ENCODE results near the gene BEND6. TPM values are rescaled to one million over a fixed set of nuclear protein-coding genes. Genes with fewer than 3 reads are reported as not detected.
A peak's percentile ranks its signal among the peaks of the same experiment; 100 is the strongest.

Gene BEND6
- total RNA-seq, 5 donors from 2014 or later (not counting 1 experiment from before 2014, with no cell fraction given): not detected

DNA sequence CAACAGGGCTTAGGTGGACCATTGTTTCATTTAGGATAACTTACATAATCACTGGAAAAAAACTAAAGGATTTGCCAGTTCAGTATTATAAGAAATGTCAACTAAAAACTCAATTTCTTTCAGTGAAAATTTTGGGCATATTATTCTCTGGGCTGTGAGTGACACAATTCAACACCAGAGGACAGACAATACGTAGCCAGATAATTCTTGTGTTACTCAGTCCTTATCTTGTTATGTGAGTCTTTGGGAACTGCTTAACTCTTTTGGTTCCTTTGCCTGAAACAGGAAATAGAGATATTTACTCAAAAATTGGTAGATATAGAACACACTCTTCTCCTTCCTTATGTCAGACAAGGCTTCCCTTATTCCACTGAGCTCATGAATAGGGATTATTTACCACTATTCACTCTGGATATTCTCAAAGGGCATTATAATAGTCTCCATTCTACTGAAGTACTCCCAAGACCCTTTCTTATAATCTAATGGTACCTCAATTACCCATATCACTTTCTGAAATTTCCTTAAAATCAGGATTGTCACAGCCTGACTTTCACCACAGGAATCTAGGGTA, 4.9 kb upstream of the BEND6 start:
- Mint-ChIP-seq H3K27ac (no peak overlapping the region), H3K27me3 (peaks cover 50 to 59% of the 10 kb centered on the region in 2 donors), H3K4me3 (no peak overlapping the region), H3K4me1 (peaks cover 10 to 17% (median 14%) of the 10 kb centered on the region in 3 donors), H3K9me3 (no peaks in the 10 kb centered on the region), H3K36me3 (no peaks in the 10 kb centered on the region)
- no peak for ATAC-seq (replicated peaks in 1 of 4)
- Histone ChIP-seq H3K9me3 (no peaks in the 10 kb centered on the region), H3K27me3 (replicated peaks in 1 of 2; ENCODE audit: control insufficient read depth in 2 of 2, extremely low read depth in 1 of 2, insufficient read depth in 2 of 2, low read length in 1 of 2) (peaks cover 3 to 19% of the 10 kb centered on the region in 2 experiments), H3K36me3 (ENCODE audit: control insufficient read depth in 2 of 2, extremely low read depth in 1 of 2, insufficient read depth in 1 of 2, low read length in 1 of 2) (no peaks in the 10 kb centered on the region), H3K27ac (ENCODE audit: low read length) (no peak overlapping the region), H3K4me1 (ENCODE audit: control insufficient read depth in 1 of 2, extremely low read depth in 1 of 2, insufficient read depth in 2 of 2, low read length in 2 of 2) (peaks cover 0 to 8% of the 10 kb centered on the region in 2 experiments), H3K4me3 (ENCODE audit: control insufficient read depth in 1 of 2, extremely low read depth in 1 of 2, low read length in 1 of 2) (no peak overlapping the region)
- no peak for DNase-seq
- ChIA-PET POLR2A (no interaction called here), CTCF (no interaction called here)
- WGBS (ENCODE audit: insufficient coverage): no CpG with 5 or more reads among the region's 1 CpG

GRCh38 chr6:56951049-56951831, 3.7 kb upstream of the BEND6 start:
- peaks cover 3 to 28% of the 10 kb centered on the region in 2 experiments for H3K27me3 ChIP-seq (replicated peaks in 1 of 2; ENCODE audit: control insufficient read depth in 2 of 2, extremely low read depth in 1 of 2, insufficient read depth in 2 of 2, low read length in 1 of 2)
- no peak for ATAC-seq (replicated peaks in 1 of 4)
- DNase-seq: no peak
- no peak overlapping the region for H3K27ac ChIP-seq (ENCODE audit: low read length)
- H3K36me3 ChIP-seq (ENCODE audit: control insufficient read depth in 2 of 2, extremely low read depth in 1 of 2, insufficient read depth in 1 of 2, low read length in 1 of 2): no peaks in the 10 kb centered on the region
- WGBS (ENCODE audit: insufficient coverage): 46% methylated on average over 2 of the region's 3 CpGs
- no peaks in the 10 kb centered on the region for H3K9me3 ChIP-seq
- ChIA-PET POLR2A (interaction anchor here (0.6 kb wide), 2 partner anchors 8 to 148 kb away, joined by 3 to 9 read pairs; no protein-coding TSS in a partner anchor), CTCF (interaction anchor here in 1 of 2 donors (0.7 kb wide), 1 partner anchor 315 kb away, joined by 3 read pairs; no protein-coding TSS in a partner anchor)
- H3K27ac Mint-ChIP-seq: no peak overlapping the region
- no peak overlapping the region for H3K4me3 Mint-ChIP-seq
- no peak overlapping the region for H3K4me3 ChIP-seq (ENCODE audit: control insufficient read depth in 1 of 2, extremely low read depth in 1 of 2, low read length in 1 of 2)
- H3K27me3 Mint-ChIP-seq: peaks cover 49 to 57% of the 10 kb centered on the region in 2 donors
- peaks cover 3 to 18% of the 10 kb centered on the region in 2 experiments for H3K4me1 ChIP-seq (ENCODE audit: control insufficient read depth in 1 of 2, extremely low read depth in 1 of 2, insufficient read depth in 2 of 2, low read length in 2 of 2)
- no peaks in the 10 kb centered on the region for H3K9me3 Mint-ChIP-seq
- no peaks in the 10 kb centered on the region for H3K36me3 Mint-ChIP-seq
- peaks cover 18 to 24% (median 22%) of the 10 kb centered on the region in 3 donors for H3K4me1 Mint-ChIP-seq

DNA sequence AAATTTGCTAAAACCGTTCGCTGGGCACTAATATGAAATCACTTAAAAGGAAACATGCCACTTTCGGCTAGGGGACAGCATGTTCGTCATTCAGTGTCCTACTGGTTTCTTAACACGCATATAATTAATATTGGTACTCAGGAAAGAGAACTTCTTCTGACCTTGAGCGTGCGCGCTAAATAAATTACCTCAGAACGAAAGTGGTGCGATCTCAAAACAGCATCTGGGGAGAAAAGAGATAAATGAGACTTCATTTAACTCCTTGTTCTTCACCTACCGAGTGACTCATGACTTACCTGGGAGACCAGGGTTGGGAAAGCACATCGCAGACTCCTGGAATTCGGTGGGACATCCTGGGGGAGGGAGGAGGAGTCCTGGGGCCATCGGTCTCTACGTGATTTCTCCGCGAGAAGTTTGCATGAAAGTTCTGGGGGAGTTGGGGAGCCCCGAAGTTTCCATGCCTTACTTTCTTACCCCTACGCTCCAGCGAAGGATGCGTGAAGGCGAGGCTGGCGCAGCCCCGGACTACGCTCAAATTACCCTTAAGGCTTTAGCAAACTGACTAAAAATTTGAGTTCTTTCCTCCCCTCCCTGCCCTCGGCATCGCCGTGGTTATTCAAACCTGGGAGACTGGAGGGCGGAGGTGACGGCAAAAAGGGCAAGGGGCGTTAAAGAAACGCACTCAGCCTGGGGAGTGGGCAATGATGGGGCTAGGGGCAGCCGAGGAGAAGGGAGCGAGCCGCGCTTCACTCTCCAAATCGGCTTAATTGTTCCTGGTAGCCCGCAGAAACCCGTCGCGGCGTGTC, 1.1 kb upstream of the BEND6 start:
- Mint-ChIP-seq H3K36me3 (no peaks in the 10 kb centered on the region), H3K9me3 (no peaks in the 10 kb centered on the region), H3K27ac (no peak overlapping the region), H3K27me3 (peaks cover 53 to 71% of the 10 kb centered on the region in 2 donors), H3K4me3 (peak overlapping the region; percentile 80 to 93 (median 85)), H3K4me1 (peaks cover 18 to 24% (median 22%) of the 10 kb centered on the region in 3 donors)
- no peaks in the 10 kb centered on the region for H3K9me3 ChIP-seq
- peak overlapping the region in 1 of 2 donors; percentile 76 for H3K4me3 ChIP-seq (ENCODE audit: control insufficient read depth in 1 of 2, extremely low read depth in 1 of 2, low read length in 1 of 2)
- 4% methylated on average over 15 of the region's 42 CpGs for WGBS (ENCODE audit: insufficient coverage)
- no peaks in the 10 kb centered on the region for H3K36me3 ChIP-seq (ENCODE audit: control insufficient read depth in 2 of 2, extremely low read depth in 1 of 2, insufficient read depth in 1 of 2, low read length in 1 of 2)
- ChIA-PET CTCF (no interaction called here), POLR2A (no interaction called here)
- peak in 1 of 4 experiments; percentile 10 for ATAC-seq (replicated peaks in 1 of 4)
- H3K27me3 ChIP-seq (replicated peaks in 1 of 2; ENCODE audit: control insufficient read depth in 2 of 2, extremely low read depth in 1 of 2, insufficient read depth in 2 of 2, low read length in 1 of 2): peaks cover 3 to 22% of the 10 kb centered on the region in 2 experiments
- DNase-seq: no peak
- H3K27ac ChIP-seq (ENCODE audit: low read length): no peak overlapping the region
- peaks cover 3 to 18% of the 10 kb centered on the region in 2 experiments for H3K4me1 ChIP-seq (ENCODE audit: control insufficient read depth in 1 of 2, extremely low read depth in 1 of 2, insufficient read depth in 2 of 2, low read length in 2 of 2)

DNA sequence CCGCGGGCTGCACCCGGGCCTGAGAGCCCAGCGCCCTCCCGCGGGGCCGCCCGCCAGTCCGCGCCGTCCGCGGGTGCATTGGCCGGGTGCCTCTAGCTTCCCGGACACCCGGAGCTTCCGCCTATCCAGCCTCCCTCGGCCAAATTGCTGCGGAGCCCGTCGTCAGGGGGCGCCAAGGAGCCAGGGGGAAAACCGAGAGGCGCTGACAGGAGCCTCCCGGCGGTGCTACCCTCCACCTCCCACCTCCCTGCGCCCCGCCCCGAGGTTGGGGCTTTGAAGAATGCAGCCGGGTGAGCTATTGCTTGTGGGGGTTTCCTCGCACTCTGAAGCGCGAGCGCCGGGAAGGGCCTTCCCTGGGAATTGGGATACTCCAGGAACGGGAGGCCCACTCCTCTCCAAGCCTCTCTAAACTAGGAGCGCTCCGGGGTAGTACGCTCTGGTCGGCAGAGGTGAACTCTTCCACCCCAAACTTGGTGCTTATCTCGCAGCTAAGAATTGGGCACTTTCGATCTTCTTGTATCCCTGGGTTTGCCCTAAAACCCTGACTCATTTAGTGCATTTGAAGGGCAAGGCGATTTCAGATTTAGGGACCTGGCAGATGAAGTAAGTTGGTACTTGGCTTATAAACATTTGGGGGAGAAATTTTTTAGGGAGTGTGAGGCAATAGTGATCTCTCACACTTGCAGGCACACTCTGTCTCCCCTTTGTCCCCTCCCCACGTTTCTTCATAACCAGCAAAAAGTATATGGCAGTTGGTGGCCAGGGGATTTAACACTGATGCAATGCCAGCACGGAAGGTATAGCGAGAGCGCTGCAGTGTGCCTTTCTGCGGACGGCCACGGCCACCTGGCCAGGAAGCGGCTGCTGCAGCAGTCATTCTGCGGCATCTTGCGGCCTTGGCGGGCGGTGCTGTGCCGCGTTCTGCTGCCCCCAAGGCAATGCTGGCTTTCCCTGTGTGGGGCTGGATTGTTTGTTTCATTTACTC, 556 bp downstream of the BEND6 start:
- POLR2A ChIA-PET: interaction anchor here in 1 of 2 donors (0.6 kb wide), 1 partner anchor 81 kb away, joined by 3 read pairs; no protein-coding TSS in a partner anchor
- H3K27me3 ChIP-seq (replicated peaks in 1 of 2; ENCODE audit: control insufficient read depth in 2 of 2, extremely low read depth in 1 of 2, insufficient read depth in 2 of 2, low read length in 1 of 2): peaks cover 3 to 22% of the 10 kb centered on the region in 2 experiments

GRCh38 chr6:56956491-56956890, 1.6 kb downstream of the BEND6 start:
- Histone ChIP-seq H3K36me3 (ENCODE audit: control insufficient read depth in 2 of 2, extremely low read depth in 1 of 2, insufficient read depth in 1 of 2, low read length in 1 of 2) (no peaks in the 10 kb centered on the region), H3K4me1 (ENCODE audit: control insufficient read depth in 1 of 2, extremely low read depth in 1 of 2, insufficient read depth in 2 of 2, low read length in 2 of 2) (peaks cover 3 to 18% of the 10 kb centered on the region in 2 experiments), H3K27ac (ENCODE audit: low read length) (no peak overlapping the region), H3K27me3 (replicated peaks in 1 of 2; ENCODE audit: control insufficient read depth in 2 of 2, extremely low read depth in 1 of 2, insufficient read depth in 2 of 2, low read length in 1 of 2) (peaks cover 3 to 22% of the 10 kb centered on the region in 2 experiments), H3K9me3 (no peaks in the 10 kb centered on the region), H3K4me3 (ENCODE audit: control insufficient read depth in 1 of 2, extremely low read depth in 1 of 2, low read length in 1 of 2) (no peak overlapping the region)
- Mint-ChIP-seq H3K4me1 (peaks cover 18 to 24% (median 22%) of the 10 kb centered on the region in 3 donors), H3K27ac (no peak overlapping the region), H3K9me3 (no peaks in the 10 kb centered on the region), H3K4me3 (no peak overlapping the region), H3K27me3 (peaks cover 51 to 63% of the 10 kb centered on the region in 2 donors), H3K36me3 (no peaks in the 10 kb centered on the region)
- POLR2A ChIA-PET: interaction anchor here in 1 of 2 donors (0.6 kb wide), 1 partner anchor 82 kb away, joined by 3 read pairs; no protein-coding TSS in a partner anchor
- CTCF ChIA-PET: interaction anchor here in 1 of 2 donors (0.8 kb wide), 1 partner anchor 361 kb away, joined by 3 read pairs; the partner anchor contains the start of gene PRIM2
- WGBS (ENCODE audit: insufficient coverage): 78% methylated on average over 3 of the region's 4 CpGs
- ATAC-seq (replicated peaks in 1 of 4): no peak
- no peak for DNase-seq

More for the DNA sequence above, 556 bp downstream of the BEND6 start:
- H3K27me3 Mint-ChIP-seq: peaks cover 51 to 63% of the 10 kb centered on the region in 2 donors
- H3K9me3 ChIP-seq: no peaks in the 10 kb centered on the region
- CTCF ChIA-PET: no interaction called here
- H3K9me3 Mint-ChIP-seq: no peaks in the 10 kb centered on the region
- H3K36me3 ChIP-seq (ENCODE audit: control insufficient read depth in 2 of 2, extremely low read depth in 1 of 2, insufficient read depth in 1 of 2, low read length in 1 of 2): no peaks in the 10 kb centered on the region
- DNase-seq: peak in 22 of 35 experiments; percentile 1 to 52 (median 22)
- H3K4me1 Mint-ChIP-seq: peaks cover 18 to 24% (median 22%) of the 10 kb centered on the region in 3 donors
- ATAC-seq (replicated peaks in 1 of 4): peak; percentile 46 to 63 (median 52)
- H3K4me3 Mint-ChIP-seq: peak overlapping the region; percentile 77 to 80 (median 79)
- under 1% methylated on average over 37 of the region's 57 CpGs for WGBS (ENCODE audit: insufficient coverage)
- H3K4me1 ChIP-seq (ENCODE audit: control insufficient read depth in 1 of 2, extremely low read depth in 1 of 2, insufficient read depth in 2 of 2, low read length in 2 of 2): peaks cover 3 to 18% of the 10 kb centered on the region in 2 experiments
- peak overlapping the region in 1 of 2 donors; percentile 21 for H3K27ac Mint-ChIP-seq
- H3K4me3 ChIP-seq (ENCODE audit: control insufficient read depth in 1 of 2, extremely low read depth in 1 of 2, low read length in 1 of 2): peak overlapping the region; percentile 40 to 71
- no peaks in the 10 kb centered on the region for H3K36me3 Mint-ChIP-seq
- no peak overlapping the region for H3K27ac ChIP-seq (ENCODE audit: low read length)
